ENCODE measurements around the gene ADCY3.

Gene ADCY3

DNA sequence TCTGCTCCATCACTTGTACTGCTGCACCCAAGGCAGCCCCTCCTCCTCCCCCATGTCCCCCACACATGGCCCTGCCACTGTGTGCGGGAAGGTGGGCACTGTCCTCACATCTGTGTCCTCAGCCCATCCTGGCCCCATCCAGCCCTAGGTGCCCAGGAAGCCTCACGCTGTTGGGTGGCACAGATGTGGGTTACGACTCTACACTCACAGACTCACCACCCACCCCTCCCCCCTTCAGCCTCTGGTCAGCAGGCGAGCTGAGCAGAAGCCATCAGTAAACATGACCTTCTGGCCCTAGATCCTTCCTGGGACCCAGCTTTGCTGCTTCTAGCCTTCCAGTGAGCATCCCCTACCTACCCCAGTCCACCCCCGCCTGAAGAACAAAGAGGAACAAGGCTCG lies 43.0 kb downstream of the ADCY3 start:
- in situ Hi-C loops (cut with MboI; ENCODE audit: low sequenced_read_pairs), result no loop called here

- in situ Hi-C loops (cut with MboI; ENCODE audit: low sequenced_read_pairs), result no loop called here
Observed at GRCh38 chr2:24875901-24876300, 44.1 kb downstream of the ADCY3 start.

GRCh38 chr2:24875272-24875671 lies 44.8 kb downstream of the ADCY3 start:
- in situ Hi-C loops (cut with MboI; ENCODE audit: low sequenced_read_pairs), result no loop called here

GRCh38 chr2:24874035-24874434 lies 46.0 kb downstream of the ADCY3 start:
- in situ Hi-C loops (cut with MboI; ENCODE audit: low sequenced_read_pairs), result no loop called here

GRCh38 chr2:24873619-24874018 lies 46.4 kb downstream of the ADCY3 start:
- in situ Hi-C loops (cut with MboI; ENCODE audit: low sequenced_read_pairs), result no loop called here

DNA sequence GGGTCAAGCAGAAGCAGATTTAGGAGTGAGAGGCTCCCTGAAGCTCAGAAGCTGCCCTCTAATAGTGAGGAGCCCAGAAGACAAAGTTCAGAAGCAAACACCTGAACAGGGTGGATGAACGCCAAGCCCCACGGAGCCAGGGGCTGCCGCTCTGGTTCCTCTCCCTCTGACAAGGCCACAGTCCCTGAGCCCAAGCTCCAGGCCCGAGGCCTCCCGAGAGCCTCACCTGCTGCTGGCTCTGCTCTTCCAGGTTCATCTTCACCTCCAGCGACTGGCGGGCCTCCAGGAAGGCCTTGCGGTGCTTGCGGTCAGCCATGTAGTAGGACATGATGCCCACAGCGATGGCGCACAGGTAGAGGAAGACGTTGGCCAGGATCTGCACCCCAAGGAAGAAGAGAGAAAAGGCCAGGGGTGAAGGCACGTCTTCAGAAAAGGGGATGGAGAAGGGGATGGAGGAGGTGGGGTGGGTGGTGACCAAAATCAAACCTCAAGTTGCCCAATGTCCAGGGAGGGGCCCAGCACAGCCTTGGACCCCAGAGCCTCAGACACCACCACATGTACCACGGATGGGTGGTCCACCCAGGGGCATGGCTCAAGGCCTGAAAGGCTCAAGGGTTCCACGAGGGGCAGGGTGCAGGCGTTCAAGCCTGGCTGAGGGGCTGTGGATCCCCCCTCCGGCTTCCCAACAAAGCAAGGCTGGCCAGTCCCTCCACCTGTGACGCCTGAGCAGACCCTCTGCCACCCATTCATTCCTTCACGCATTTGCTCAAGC lies 47.5 kb downstream of the ADCY3 start:
- in situ Hi-C loops (cut with MboI; ENCODE audit: low sequenced_read_pairs), result no loop called here

GRCh38 chr2:24871852-24872333 lies 48.1 kb downstream of the ADCY3 start:
- in situ Hi-C loops (cut with MboI; ENCODE audit: low sequenced_read_pairs), result no loop called here

GRCh38 chr2:24870891-24871705 lies 48.9 kb downstream of the ADCY3 start:
- in situ Hi-C loops (cut with MboI; ENCODE audit: low sequenced_read_pairs), result no loop called here

- in situ Hi-C loops (cut with MboI; ENCODE audit: low sequenced_read_pairs), result no loop called here
Observed at GRCh38 chr2:24870440-24870839, 49.6 kb downstream of the ADCY3 start.

DNA sequence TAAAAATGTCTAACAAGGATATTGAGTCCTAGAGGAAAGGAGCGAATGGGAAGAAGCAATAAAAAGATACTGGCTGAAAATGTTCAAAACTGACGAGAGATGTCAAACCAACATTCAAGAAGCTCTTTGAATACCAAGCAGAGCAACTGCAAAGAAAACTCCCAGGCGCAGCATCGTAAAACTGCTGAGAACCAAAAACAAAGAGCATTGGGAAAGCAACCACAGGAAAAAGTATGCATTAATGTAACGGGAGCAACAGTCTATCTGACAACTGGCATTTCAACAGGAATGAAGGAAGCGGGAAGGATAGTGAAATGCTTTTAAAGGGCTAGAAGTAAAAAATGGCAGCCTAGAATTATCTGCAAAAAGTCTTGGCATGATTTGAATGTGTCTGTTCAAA lies 53.1 kb downstream of the ADCY3 start:
- in situ Hi-C loops (cut with MboI; ENCODE audit: low sequenced_read_pairs), result no loop called here

- in situ Hi-C loops (cut with MboI; ENCODE audit: low sequenced_read_pairs), result no loop called here
Observed at GRCh38 chr2:24863641-24864040, 56.4 kb downstream of the ADCY3 start.

GRCh38 chr2:24861500-24861899 lies 58.5 kb downstream of the ADCY3 start:
- in situ Hi-C loops (cut with MboI; ENCODE audit: low sequenced_read_pairs), result no loop called here

DNA sequence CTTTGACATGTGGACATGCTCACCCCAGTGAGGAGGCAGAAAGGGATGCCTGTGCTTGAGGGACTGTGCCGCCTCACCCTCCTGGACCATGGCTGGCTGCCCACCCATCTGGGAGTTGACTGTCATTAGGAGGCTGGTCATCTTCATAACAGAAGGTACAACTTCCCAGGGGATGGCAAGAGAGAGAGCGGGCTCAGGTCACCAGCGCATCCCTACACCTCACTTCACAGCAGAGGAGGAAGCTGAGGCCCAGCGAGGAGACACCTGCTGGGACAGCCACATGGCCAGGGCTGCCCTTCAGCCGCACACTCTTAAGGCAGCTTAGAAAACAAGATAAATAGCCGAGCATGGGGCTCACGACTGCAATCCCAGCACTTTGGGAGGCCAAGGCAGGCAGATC lies 59.4 kb downstream of the ADCY3 start:
- in situ Hi-C loops (cut with MboI; ENCODE audit: low sequenced_read_pairs), result no loop called here

- in situ Hi-C loops (cut with MboI; ENCODE audit: low sequenced_read_pairs), result no loop called here
Observed at GRCh38 chr2:24859968-24860600, 60.0 kb downstream of the ADCY3 start.

DNA sequence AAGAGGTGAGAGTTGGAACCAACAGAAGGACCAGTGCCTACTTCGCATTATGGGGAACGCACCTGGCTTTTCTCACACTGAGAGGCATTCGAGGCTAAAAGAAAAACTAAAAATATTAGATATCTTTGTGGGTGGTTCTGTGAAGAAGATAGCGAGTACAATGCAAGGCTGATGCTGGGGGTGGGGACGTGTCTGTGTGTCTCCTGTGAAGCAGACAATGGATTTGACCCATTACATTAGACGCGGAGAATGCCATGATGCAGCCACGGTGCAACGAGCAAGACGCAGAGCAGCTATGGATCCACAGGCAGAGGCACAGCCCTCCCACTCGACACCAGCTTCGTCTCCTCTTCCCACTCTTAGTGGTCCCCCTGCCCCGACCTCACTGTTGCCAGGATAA lies 61.0 kb downstream of the ADCY3 start:
- in situ Hi-C loops (cut with MboI; ENCODE audit: low sequenced_read_pairs), result no loop called here

DNA sequence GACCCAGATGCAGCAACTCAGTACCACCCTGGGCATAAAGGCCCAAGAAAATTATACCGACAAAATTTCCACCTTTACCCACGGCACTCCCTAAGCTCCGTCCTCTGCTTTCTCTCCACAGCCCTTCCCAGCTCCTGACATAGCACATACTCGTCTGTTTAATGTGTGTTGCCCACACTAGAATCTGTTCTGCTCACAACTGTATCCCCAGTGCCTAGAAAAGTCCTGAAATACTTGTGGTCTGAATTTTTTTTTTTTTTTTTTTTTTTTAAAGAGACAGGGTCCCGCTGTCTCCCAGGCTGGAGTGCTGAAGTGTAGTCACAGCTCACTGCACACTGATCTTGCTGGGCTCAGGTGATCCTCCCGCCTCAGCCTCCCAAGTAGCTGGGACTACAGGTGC lies 62.3 kb downstream of the ADCY3 start:
- in situ Hi-C loops (cut with MboI; ENCODE audit: low sequenced_read_pairs), result no loop called here

DNA sequence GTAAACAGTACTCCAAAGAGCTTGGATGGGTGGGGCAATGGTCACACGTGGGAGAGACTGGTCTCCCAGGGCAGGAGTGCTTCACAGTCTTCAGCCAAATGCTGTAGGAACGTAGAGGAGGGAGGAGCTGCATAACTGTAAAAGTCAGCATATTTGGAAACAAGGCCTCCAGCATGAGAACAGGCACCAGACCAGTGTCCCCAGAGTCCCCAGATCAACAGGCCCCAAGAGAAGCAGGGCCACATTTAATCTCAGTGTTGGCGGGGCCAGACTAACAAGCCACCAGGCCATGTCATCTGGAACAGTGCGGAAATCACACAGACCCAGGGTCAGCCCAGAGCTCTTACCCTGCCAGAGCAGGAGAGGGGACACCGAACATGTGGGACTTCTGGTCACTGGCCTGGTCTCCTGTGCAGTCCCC lies 63.2 kb downstream of the ADCY3 start:
- in situ Hi-C loops (cut with MboI; ENCODE audit: low sequenced_read_pairs), result no loop called here

DNA sequence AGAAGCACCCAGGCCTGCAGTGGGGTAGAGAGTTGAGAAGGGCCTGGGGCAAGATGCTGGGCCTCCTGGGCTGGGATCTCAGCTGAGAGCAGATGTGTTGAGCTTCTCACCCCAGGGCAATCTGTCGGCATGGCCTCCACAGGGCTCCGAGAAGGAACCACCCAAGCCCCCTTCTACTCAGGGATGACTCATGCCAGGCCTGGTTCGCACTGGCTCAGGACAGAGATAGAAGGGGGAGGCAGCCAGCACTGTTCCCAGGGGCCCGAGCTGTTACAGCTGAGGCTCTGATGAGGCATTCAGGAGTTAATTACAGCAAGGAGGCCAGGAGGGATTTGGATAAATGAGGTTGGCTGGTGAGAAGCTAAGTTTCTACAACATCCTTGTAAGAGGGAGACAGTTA lies 64.3 kb downstream of the ADCY3 start:
- in situ Hi-C loops (cut with MboI; ENCODE audit: low sequenced_read_pairs), result no loop called here

GRCh38 chr2:24855022-24855622 lies 64.9 kb downstream of the ADCY3 start:
- in situ Hi-C loops (cut with MboI; ENCODE audit: low sequenced_read_pairs), result no loop called here

DNA sequence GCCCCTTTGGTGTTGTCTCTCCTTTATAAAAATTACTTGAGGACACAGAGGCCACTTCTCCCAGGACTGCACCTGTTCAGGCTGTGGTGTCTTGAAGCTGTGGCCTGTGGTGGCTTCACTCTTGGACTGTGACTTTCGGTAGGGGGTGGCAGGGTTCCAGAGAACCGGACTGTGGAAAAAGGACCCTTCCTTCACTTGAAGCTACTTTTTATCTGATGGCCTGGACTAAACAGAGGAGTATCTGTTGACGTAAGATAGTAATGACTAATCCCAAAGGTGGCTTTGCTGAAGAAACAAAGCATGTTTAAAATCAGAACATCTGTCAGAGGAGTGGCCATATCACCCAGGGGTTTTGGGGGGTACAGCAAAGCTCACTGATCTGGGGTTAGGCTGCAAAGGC lies 66.0 kb downstream of the ADCY3 start:
- in situ Hi-C loops (cut with MboI; ENCODE audit: low sequenced_read_pairs), result no loop called here

DNA sequence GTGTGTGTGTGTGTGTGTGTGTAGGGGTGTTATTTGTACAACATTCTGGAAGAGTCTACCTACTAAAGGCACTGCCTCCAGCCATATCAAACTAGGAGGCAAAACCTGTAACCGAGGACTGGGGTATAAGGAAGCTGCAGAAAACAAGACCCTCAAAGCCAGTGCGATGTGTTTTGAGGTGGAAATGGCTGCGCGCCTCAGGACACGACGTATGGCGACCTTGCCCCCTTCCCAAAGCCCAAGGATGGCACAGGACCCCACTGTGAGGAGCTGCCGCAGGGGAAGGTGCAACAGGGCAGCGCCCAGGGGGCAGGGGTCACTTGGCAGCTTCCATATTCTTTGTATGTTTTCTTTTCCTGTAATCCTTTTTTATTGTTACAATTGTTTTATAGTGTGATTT lies 67.0 kb downstream of the ADCY3 start:
- in situ Hi-C loops (cut with MboI; ENCODE audit: low sequenced_read_pairs), result no loop called here

Data from HL-60/S4 (cell line).